Right lung (tissue), 5 donors: ENCODE results near the gene PLXNB2. TPM values are rescaled to one million over a fixed set of nuclear protein-coding genes. Genes with fewer than 3 reads are reported as not detected.
A peak's percentile ranks its signal among the peaks of the same experiment; 100 is the strongest.

Experiments used
- DNase-seq, 2 donors: peaks; one replicate each; pipeline ENCODE4 v3.0.0-alpha.2; 2013
- polyA plus RNA-seq, 5 donors: library from polyadenylated mRNA; unstranded; fragments of 120-200 nt; gene quantifications; one replicate each; pipeline versions ENCODE4 v1.2.1 to v1.2.3, GENCODE V29; 2013; ENCODE audit warnings: inconsistent platforms in 1 of 5, low replicate concordance in 1 of 5; ENCODE audit not compliant: insufficient read length in 5 of 5, insufficient read depth in 1 of 5

PLXNB2 gene
- polyA plus RNA-seq, 5 donors: 96.7 to 147 (median 137) TPM

GRCh38 chr22:50299785-50300619, 7.4 kb downstream of the PLXNB2 start:
- no peak for DNase-seq

GRCh38 chr22:50298937-50299784, 8.3 kb downstream of the PLXNB2 start:
- DNase-seq: no peak

- no peak for DNase-seq
Measured at GRCh38 chr22:50298266-50298637, 9.2 kb downstream of the PLXNB2 start.

GRCh38 chr22:50297510-50298265, 9.8 kb downstream of the PLXNB2 start:
- DNase-seq: no peak

- no peak for DNase-seq
Measured at GRCh38 chr22:50296658-50297490, 10.6 kb downstream of the PLXNB2 start.

- DNase-seq: no peak
Measured at GRCh38 chr22:50294319-50294656, 13.2 kb downstream of the PLXNB2 start.

GRCh38 chr22:50293441-50294318, 13.8 kb downstream of the PLXNB2 start:
- peak; percentile 58 to 76 for DNase-seq

- no peak for DNase-seq
Measured at GRCh38 chr22:50292643-50293440, 14.6 kb downstream of the PLXNB2 start.

- no peak for DNase-seq
Measured at GRCh38 chr22:50289942-50290630, 17.4 kb downstream of the PLXNB2 start.

- no peak for DNase-seq
Measured at GRCh38 chr22:50289151-50289941, 18.1 kb downstream of the PLXNB2 start.

- no peak for DNase-seq
Measured at GRCh38 chr22:50287731-50288130, 19.7 kb downstream of the PLXNB2 start.

- DNase-seq: no peak
Measured at GRCh38 chr22:50286701-50287318, 20.6 kb downstream of the PLXNB2 start.

- no peak for DNase-seq
Measured at GRCh38 chr22:50286275-50286674, 21.2 kb downstream of the PLXNB2 start.

- no peak for DNase-seq
Measured at GRCh38 chr22:50285568-50286229, 21.7 kb downstream of the PLXNB2 start.

- no peak for DNase-seq
Measured at GRCh38 chr22:50284479-50284878, 23.0 kb downstream of the PLXNB2 start.

- DNase-seq: no peak
Measured at GRCh38 chr22:50283821-50284220, 23.6 kb downstream of the PLXNB2 start.
